ENCODE measurements around the gene MBD2. TPM values are rescaled to one million over a fixed set of nuclear protein-coding genes. Genes with fewer than 3 reads are reported as not detected.
"Not testable (repeated sequence)": the region's sequence is repeated elsewhere in the genome, so short reads cannot be mapped to it uniquely, and the experiment has no call there.

Gene MBD2
- total RNA-seq, 1 donor from 2014 or later = 33.4 TPM

- no peak for DNase-seq (ENCODE audit: low spot score)
- intact Hi-C loops (cut with DNase I) = no loop called here
Measured at GRCh38 chr18:54239601-54240000, 15.1 kb upstream of the MBD2 start.

GRCh38 chr18:54239091-54239490, 14.6 kb upstream of the MBD2 start:
- intact Hi-C loops (cut with DNase I) = no loop called here
- DNase-seq (ENCODE audit: low spot score) = no peak

- intact Hi-C loops (cut with DNase I) = no loop called here
- no peak for DNase-seq (ENCODE audit: low spot score)
Measured at GRCh38 chr18:54238173-54238936, 13.9 kb upstream of the MBD2 start.

GRCh38 chr18:54235871-54236270, 11.4 kb upstream of the MBD2 start:
- intact Hi-C loops (cut with DNase I) = no loop called here
- DNase-seq (ENCODE audit: low spot score) = no peak

GRCh38 chr18:54233747-54234146, 9.3 kb upstream of the MBD2 start:
- intact Hi-C loops (cut with DNase I) = no loop called here
- DNase-seq (ENCODE audit: low spot score) = no peak

DNA sequence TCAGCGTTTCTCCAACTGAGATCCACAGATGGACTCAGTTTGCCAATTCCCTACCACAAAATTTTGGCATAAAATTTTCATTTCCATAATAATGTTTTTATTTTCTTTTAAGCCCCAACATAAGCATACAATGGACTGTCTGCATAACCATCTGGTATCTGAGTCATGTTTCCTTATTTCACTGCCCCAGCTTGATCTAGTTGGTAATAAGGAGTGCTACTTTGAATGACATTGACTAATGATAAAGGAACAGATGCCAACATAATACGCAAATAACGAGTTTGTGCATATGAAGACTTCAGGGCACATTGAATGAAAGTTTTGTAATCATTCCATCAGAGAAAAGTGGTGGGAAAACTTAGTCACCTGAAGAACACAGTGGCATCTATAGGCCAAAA, 8.8 kb upstream of the MBD2 start:
- intact Hi-C loops (cut with DNase I) = no loop called here
- DNase-seq (ENCODE audit: low spot score) = no peak

GRCh38 chr18:54232485-54233227, 8.2 kb upstream of the MBD2 start:
- intact Hi-C loops (cut with DNase I) = no loop called here
- no peak for DNase-seq (ENCODE audit: low spot score)

DNA sequence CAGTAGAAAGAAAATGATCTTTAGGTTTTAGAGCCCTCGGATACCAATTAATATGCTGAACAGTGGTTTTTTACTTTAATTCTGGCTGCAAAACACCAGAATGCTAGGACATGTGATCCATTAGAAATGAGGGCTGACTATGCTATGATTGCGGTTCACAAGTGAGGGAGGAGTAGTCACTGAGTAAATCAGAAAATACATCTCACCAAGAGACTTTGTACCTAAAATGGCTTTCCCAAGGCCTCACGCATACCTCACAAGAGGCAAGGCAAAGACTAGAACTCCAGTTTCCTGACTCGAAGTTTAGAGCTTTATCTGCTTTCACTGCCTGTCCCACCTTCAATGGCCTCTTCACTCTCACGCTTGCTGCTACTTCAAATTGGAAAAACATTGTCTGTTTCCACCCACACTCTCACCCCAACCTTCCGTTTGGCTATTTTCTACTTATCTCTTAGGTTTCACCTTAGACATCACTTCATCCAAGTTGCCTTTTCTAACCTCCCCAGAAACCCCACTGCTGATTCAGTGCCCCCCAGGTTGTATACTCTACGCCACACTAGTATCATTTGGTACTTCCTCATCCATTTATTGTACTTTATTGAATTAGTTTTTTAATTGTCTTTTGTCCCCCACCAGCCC, 5.1 kb upstream of the MBD2 start:
- no peak for DNase-seq (ENCODE audit: low spot score)
- intact Hi-C loops (cut with DNase I) = no loop called here

DNA sequence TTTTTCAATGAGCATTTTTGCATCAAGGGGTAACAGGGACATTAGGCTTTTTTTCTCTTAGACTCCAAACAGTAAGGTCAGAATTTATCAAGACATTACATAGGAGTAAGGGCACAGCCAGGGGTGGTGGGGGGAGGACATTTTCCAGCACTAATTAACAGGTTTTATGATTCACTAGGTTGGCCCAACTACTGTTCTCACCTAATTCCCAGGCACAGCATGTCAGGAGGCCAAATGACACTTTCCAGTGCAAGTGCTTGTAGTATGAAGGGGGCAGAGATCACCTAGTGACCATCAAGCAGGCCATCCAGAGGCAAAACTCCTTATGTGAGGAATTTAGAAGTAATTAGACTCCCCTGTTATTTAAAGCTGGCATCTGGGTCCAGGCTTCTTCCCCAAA, 3.9 kb upstream of the MBD2 start:
- no peak for DNase-seq (ENCODE audit: low spot score)
- intact Hi-C loops (cut with DNase I) = no loop called here

GRCh38 chr18:54223568-54224241, 764 bp downstream of the MBD2 start:
- no peak for DNase-seq (ENCODE audit: low spot score)
- intact Hi-C loops (cut with DNase I) = loop anchor here (1.0 to 5.0 kb wide), 2 partner anchors 47 to 134 kb away; partner anchors contain the start of genes C18orf54 and STARD6

DNA sequence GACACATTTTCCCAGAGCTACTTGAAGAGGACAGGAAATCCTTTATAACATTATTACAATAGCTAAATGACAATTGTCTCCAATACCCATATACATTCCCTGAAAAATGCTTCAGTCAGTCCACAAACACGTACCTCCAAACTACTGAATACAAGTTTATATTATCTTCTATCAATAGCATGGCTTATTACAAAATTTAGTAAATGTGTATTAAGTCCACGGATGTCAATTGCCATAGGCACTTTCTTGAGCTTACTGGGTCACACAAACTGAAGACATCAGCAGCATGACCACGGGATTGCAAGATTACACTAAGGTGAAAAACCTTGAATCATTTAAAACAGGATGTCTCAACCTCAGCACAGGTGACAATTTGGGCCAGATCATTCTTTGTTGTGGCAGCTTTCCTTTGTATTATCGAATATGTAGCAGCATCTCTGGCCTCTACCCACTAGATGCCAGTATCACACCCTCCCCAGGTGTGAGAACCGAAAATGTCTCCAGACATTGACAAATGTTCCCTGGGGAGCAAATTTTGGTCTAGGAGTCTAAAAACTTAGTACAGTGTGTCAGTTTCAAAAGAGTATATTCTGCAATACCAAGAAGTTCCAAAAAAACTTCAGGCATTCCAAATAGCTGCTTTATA, 1.4 kb downstream of the MBD2 start:
- intact Hi-C loops (cut with DNase I) = loop anchor here (5.0 kb wide), 1 partner anchor 134 kb away; the partner anchor contains the start of genes C18orf54 and STARD6
- DNase-seq (ENCODE audit: low spot score) = no peak

DNA sequence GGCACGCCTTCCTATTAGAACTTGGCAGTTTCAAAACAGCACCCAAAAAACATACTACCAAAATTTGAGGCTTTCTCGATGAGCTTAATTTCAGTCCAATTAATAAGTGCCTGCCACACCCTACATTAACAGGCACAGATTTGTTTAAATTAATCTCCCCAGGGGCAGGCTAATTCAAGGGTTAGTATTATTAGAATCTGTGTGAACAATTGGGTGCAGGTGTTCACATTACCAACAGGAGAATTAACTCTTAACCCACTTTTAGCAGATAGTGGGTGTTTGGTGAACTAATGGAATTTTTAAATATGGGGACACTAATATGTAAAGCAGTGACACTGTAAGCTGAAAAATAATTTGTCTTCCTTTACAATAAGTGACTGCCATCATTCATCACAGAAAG, 4.1 kb downstream of the MBD2 start:
- intact Hi-C loops (cut with DNase I) = loop anchor here (5.0 kb wide), 1 partner anchor 137 kb away; the partner anchor contains the start of genes C18orf54 and STARD6
- DNase-seq (ENCODE audit: low spot score) = no peak

DNA sequence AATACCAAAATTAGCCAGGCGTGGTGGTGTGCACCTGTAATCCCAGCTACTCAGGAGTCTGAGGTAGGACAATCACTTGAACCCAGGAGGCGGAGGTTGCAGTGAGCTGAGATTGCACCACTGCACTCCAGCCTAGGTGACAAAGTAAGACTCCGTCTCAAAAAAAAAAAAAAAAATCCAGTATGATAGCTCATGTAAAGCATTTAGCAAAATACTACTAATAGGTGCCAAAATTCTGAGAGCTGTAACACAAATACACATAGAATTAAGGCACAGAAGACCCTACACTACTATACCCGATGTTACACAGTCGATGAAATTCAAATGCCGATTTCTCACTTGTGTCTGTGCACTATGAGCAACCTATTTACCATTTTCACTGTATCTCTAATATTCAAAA, 5.7 kb downstream of the MBD2 start:
- DNase-seq (ENCODE audit: low spot score); intact Hi-C loops (cut with DNase I): not testable (repeated sequence)

DNA sequence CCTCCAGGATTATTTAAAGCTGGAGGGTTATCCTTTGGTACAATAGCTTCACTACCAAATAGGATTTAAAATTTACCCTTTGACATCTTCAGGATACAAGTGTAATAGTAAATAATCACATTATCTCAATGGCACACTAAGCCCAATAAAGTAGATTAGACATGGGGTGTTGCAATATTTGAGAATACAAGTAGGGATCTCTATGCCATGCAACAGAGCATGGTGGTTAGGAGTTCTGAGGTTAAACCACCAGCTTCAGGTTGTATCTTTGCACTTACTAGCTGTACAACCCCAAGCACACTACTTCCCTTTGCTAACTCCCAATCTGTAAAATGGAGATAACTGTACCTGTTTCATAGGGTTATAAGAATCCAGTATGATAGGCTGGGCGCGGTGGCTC, 6.2 kb downstream of the MBD2 start:
- DNase-seq (ENCODE audit: low spot score) = no peak
- intact Hi-C loops (cut with DNase I) = no loop called here

GRCh38 chr18:54217624-54218023, 6.8 kb downstream of the MBD2 start:
- intact Hi-C loops (cut with DNase I) = no loop called here
- no peak for DNase-seq (ENCODE audit: low spot score)

- DNase-seq (ENCODE audit: low spot score) = no peak
- intact Hi-C loops (cut with DNase I) = no loop called here
Measured at GRCh38 chr18:54215069-54215468, 9.4 kb downstream of the MBD2 start.

DNA sequence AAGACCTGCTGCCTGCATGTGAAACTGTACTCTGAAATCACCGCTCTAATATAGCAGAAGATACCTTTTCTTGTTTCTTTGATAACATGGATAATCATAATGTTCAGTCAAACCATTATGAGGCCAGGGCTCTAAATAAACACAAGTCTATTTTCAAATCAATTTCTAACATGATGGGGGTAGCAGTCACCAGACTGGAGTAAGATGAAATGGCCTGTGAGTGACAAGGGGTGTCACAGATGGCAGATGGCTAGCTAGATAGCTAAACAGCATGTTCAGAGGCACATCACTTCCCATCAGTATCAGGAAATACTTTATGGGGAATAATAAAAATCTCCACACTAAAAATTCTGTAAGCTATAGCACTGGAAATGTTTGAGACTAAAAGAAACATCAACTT, 14.0 kb downstream of the MBD2 start:
- intact Hi-C loops (cut with DNase I) = no loop called here
- DNase-seq (ENCODE audit: low spot score) = no peak

DNA sequence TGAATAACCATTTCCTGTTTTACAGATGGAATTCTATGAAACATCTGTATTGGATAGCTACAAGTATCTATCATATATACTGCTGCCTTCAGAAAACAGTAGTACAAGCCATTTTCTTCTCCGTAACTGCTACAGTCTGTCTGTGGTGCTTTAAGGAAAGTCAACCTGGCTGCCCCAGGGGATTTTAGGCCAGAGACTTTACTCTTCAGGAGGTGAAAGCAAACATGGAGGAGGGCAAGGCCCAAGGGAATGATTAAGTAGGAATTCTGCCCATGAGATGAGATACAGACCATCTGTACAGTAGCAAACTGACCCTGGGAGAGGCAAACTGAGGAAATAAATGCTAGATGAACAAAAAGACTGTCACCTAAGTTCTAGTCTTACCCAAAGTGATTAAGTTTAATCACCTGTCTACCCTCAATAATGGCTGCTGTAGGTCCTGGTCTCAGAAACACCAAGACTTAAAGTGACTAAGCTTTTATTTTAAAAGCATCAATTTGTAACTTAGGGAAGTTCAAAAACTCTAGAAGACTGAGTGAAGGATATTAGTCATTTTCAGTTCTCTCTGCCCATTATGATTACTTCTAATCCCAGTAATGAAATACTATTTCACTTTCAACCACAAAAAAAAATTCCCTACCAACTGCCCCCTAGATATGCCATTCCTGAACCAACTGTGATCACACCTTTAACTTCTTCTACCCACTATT, 14.8 kb downstream of the MBD2 start:
- no peak for DNase-seq (ENCODE audit: low spot score)
- intact Hi-C loops (cut with DNase I) = no loop called here

GRCh38 chr18:54206447-54206846, 18.0 kb downstream of the MBD2 start:
- no peak for DNase-seq (ENCODE audit: low spot score)

More at GRCh38 chr18:54206447-54206846, 18.0 kb downstream of the MBD2 start:
- intact Hi-C loops (cut with DNase I) = no loop called here

All from cardiac septum (tissue), 1 donor.